ENCODE data around the gene SMIM12.
A peak's percentile ranks its signal among the peaks of the same experiment; 100 is the strongest.

SMIM12 gene

DNA sequence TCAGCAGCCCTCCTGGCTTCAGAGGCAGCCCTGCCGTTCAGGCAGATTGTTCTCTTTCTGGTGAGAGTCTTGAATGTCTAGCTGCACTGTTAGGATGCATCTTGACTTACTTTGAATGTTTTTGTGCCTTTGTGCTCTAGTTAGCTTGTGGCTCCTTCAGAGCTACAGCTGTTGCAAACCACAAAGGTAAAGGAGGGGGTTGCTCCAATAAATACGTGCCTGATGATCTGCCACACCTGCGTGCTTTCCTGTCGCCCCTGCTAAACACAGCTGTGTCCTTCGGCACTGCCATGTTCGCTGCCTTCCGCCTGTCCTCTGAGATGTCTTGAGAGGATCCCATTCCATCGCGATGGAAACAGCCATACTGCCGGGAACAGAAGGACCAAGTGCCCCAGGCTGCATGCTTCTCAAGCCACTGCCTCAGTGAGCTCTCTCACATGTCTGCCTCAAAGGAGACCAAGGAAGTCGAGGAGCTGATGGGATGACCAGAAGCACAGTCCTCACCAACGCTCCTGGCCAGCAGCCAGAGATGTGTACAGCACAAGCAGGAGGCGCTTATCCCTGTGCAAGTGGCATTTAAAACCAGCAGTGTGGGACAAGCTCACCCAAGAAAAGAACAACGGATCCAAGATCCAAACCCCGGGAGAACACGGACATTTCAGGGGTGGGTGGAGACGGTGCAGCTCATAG is 12.0 kb upstream of the SMIM12 start:
- DNase-seq = no peak

DNA sequence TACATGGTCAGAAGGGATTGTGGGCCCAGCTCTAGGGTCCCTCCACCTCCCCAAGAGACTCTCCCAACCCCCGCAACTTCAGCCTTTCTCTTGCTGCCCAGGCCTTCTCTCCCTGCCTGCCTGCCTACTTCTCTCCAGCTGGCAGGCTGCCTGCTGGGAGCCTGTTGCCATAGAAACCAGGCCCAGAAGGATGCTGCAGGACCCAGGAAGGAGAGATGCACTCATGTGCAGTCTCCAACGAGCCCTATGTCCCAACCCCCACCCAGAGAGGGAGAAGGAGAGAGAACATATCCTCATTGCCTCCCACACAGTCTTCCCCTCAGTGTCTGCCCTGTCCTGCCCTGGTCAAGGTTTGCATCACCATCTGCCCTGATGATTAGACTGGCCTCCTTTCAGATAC is 10.8 kb upstream of the SMIM12 start:
- DNase-seq = no peak

DNA sequence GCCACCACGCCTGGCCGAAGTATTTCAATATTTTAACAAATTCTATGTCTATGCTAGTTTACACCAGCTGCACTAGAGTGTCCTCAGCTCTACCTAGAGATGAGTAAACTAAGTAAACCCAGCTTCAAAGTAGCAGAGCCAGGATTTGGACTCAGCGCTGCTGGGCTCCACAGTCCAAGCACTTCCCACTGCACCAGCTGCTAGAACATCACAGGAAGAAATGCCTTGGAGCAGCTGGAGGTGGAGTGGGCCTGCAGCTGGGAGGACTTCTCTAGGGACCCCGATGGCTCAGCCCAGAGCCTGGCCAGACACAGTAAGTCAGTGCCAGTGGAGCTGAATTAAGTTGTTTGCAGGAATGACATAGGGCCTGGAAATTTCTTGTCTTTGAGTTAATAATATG is 10.2 kb upstream of the SMIM12 start:
- DNase-seq = no peak

DNA sequence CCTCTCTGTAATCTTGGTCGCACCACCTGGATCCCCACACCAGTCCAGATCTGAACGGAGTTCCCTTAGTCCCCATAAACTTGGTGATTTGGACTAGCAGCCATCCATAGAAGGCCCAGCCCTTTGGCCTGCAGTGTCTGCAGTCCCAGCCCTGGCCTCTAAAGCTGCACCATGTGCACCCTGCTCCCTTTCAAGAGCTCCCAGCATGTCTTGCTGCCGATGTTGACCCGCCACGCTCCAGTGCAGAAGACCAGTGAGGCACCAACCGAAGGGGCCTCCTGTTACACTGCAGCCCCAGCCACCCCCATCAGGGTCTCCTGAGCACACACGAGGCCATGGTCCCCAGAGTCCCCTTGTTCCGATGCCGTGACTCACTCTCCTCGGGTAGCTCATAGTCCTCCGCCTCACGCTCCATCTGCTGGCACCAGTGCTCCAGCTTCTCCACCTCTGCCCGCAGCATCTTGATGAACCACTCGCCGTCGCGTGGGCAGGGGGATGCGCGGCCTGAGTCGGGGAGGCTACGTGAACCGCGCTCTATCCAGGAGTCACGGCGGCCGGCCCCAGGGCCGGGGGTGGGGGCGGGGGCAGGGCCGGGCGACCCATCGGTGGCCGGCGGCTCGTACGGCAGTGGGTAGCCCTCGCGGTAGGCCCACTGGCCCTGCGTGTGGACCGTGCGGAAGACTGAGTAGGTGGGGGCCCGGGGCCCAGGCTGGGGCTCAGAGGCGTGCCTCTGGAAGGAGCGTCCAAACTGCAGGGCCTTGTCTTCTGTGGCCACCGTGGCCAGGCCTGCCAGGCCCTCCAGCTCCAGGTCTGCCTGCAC is 8.9 kb upstream of the SMIM12 start:
- DNase-seq = no peak

DNA sequence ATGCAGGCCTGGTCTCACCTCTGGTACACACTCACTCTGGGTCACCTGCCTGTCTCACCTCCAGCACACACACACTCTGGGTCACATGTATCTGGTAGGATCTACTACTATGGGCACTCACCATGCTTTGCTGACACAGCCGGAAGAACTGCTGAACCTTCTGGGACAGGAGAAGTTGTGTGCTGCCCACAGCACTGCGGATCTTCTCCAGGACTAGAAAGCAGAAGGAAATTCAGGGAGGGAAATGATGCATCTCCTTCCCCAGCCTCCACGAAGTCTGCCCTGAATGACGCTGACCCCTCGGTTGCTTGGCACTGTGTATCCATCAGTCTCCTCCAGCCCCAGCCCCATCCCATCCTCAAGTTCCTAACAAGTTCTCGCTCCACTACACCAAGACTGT is 7.9 kb upstream of the SMIM12 start:
- DNase-seq = no peak

DNA sequence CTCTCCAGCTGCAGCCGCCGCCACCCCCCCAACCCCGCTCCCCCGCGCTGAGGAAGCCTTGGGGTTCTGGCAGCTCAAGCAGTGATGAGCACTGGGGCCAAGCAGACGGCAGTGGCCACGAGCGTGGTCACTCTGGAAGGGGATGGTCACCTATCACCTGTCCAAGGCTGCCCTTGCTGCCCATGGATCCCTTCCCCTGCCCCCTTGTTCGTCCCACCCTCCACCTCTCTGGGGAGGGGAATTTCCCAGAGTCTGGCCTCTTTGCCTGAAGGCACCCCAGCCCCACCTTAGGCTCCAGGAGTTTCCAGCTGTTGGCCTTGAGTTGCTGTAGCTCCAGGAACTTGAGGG is 7.2 kb upstream of the SMIM12 start:
- no peak for DNase-seq

DNA sequence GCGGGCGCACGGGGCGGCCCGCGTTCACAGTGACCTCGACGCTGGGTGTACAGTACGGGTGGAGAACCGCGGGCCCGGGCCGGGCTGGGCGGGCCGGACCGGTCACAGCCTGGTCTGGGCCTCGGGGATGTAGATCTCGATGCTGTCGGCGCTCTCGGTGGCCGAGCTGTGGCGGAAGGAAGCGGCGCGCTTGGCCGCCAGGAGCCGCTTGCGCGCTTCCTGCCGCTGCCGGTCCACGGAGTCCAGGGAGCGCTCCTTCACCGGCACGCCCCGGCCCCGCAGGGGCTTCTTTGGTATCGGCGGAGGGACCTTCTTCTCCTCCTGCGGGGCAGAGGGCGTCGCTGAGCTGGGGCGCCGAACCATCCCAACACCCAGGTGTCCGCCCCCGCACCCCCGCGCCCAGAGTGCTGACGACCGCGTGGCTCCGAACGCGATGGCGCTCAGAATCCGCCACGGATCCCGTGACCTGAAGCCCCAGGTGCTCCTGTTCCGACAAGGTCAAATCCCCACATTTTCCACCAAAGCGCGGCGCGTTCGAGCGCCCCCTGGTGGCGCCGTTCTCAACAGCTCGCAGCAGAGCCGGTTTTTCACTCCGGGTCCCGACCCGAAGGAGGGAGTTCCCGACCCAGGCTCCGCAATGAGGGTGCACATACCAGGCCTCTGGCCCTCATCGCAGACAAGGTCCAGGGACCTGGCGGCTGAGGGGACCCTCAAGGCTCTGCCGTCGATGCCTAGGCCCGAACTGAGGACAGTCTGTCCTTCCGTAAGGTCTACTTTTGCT is 6.6 kb upstream of the SMIM12 start:
- DNase-seq = peak; percentile 26

DNA sequence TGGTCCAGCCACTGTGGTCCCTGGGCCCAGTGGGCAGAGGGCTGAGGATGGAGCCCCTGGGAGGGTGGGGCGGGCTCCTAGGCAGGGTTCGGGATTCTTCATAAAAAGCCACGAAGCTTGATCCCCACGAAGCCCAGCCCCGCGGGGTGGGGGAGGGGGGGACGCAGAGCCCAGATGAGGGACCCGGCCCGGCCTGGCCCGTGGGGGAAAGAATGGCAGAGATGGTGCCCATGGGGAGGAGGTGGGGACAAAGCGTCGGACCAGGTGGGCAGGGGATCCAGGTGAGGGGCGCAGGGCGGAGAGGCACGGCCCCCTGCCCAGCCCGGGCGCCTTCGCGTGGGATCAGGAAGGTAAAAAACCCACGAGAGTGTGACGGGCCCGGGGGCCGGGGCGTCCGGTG is 6.0 kb upstream of the SMIM12 start:
- no peak for DNase-seq

DNA sequence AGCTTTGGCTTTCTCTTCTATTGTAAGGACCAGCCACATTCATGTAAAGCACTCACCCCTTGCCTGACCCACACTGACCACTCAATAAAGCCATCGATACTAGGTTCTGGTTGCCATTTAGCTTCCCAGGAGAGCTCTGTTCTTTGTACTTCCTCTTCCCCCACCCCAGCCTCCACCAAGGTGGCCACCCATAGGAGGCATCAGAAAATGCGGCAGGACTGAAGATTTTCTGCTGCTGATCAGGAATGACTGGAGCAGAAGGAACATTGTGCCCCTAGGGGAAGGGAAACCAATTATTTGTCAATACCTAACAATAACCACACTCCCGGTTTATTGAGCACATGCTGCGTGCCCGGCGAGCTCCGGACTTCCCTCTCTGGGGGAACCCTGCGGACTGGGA is 5.2 kb upstream of the SMIM12 start:
- no peak for DNase-seq

DNA sequence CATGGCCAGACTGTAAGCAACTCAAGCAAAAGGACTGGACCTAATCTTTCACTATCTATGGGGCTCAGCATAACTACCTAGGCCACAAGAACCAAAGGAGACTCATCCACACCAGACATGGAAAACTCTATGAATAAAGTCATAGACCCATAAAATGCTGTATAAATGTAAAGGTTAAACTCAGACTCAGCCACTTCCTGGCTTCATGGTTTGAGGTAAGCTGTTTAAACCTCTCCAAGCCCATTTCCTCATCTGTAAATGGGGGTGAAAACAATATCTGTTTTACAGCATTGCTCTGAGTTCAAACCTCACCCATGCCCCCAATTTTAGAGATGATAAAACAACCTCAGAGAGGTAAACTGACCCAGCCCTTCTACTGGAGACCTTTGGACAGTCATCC is 4.0 kb upstream of the SMIM12 start:
- no peak for DNase-seq

DNA sequence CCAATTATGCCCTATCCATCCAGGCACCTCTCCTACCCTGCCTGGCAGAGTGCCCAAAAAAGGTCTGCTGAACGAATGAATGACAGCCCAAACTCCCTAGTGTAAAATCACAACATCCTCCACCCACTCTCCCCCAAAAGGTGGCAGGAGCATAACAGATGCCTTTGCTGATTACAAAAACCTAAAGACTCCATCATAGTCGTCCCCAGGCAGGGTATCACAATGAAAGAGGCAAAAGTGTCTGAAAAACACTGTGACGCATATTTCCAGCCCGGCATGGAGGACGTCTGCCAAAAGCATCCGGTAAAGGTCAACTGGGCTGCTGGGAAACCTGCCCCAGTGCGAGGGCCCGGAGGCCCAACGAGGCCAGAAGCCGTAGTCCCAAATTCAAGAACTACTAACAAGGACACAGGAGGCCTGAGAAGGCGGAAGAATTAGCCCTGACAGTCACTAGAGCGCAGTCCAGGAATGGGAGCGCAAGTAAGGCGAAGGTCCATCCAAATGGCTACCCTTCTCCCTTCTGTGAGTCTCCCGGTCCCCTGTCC is 576 bp downstream of the SMIM12 start:
- no peak for DNase-seq

DNA sequence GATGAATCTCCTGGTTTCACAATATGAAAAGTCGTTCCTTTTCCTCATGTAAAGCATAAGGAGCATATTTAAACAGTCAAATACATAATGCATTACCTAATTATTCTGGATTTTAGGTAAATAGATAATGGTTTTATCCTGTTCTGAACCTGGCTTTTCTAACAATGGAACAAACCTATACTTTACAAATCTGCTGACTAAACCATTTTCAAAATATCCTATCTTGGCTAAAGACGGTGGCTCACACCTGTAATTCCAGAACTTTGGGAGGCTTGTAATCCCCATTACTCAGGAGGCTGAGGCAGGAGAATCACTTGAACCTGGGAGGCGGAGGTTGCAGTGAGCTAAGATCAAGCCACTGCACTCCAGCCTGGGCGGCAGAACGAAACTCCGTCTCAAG is 2.9 kb downstream of the SMIM12 start:
- DNase-seq = no peak

DNA sequence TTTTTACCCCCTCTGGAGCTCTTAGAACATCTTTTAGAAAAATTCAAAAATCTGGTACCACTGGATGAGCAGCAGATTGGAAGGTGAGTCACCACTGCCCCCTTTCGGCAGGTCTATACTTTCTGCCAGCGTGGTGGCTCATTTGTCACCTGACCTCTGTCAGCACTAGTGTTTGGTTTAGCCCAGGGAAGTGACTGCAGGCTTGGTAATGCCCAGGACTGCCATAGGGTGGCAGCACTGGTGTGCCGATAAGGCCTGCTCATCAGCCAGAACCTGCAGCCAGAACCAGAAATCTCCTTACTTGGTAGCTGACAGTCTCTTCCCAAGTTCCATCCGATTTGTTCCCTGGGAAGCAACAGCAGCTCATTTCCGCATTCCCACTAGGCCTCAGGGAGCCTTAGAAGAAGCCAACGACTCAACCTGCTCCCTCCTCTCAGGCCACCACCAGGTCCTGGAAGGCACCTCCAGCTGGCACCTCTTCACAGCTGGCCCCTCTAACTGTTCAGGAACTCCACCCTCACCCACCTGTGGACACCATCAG is 6.8 kb downstream of the SMIM12 start:
- DNase-seq = peak; percentile 84

DNA sequence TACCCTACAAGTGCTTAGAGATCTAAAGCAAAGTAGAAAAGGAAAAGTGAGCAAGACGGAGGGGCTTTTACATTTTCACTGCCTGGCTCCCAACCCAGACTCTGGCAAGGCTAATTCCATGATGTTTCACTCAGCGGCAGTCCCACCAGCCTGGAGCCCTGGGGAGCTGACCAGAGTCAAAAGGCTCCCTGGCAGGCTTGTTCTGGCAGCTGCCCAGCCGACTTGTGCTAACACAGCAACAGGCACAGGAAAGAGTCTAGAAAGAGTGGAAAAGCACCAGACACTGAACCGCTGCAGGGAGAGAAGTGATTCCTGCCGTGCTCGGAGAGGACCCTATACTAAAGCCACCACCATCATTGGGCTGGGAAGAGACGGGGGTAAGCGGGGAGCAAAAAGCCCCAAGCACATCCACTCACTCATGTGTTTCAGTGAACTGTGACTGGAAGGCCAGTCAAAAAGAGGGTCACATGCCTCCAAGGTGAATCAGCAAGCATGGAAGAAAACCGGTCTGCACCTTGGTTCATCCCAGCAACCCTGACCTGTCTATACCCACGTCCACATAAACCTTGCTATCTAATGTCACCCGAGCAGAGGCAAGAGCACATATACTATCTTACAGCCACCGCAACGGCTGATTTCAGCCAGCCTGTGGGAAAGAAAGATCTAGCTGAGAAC is 8.0 kb downstream of the SMIM12 start:
- no peak for DNase-seq

DNA sequence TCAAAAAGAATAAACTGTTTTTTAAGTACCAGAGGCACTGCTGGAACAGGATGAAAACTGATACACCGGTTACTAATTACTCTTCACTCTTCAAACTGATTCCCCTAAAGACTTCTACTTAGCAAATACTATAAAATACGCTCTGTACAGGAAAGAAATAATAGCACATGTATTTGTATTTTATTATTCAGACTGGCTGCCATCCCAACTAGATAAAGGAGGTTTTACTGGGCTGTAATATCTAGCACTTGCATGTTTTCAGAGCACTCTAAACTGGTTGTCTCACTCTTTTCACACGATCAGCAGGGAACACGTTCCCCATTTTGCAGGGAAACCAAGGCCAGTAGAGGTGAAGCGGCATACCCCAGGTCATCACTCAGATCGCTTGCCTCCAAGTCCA is 9.2 kb downstream of the SMIM12 start:
- DNase-seq = no peak

DNA sequence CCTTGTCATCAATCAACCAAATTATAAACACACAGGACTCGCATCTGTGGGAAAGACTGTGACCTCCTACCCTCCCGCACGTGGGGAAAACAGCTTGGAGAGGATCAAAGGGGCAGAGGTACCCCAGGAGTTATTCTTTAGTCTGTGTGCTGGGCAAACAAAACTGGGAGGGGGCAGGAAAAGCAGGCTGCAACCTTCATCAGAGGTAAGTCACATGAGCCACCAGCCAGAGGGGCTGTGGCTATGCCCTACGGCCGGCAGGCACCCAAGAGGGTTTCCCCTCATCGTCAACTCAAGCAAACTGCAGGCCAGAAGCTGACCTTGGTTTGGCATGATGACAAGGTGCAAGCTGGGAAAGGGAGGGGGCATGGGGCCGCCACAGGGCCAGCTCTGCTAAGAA is 12.5 kb downstream of the SMIM12 start:
- no peak for DNase-seq

DNA sequence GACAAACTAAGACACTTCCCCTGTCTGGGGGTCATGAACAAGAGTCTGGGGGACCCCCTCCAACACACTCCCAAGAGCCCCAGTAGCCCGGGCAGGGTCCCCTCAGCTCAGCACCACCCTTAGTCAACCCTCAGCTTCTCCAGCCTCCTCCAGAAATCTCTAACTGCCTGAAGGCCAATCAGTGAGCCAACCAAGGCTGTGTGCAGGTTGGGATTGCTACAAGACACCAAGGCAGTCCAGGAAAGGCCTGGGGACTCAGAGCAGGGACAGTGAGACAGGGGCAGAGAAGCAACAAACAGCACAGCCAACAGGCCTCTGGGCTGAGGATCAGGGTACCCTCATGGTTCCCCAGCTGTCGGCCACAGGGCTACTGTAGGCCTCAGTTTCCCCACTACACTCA is 13.3 kb downstream of the SMIM12 start:
- no peak for DNase-seq

DNA sequence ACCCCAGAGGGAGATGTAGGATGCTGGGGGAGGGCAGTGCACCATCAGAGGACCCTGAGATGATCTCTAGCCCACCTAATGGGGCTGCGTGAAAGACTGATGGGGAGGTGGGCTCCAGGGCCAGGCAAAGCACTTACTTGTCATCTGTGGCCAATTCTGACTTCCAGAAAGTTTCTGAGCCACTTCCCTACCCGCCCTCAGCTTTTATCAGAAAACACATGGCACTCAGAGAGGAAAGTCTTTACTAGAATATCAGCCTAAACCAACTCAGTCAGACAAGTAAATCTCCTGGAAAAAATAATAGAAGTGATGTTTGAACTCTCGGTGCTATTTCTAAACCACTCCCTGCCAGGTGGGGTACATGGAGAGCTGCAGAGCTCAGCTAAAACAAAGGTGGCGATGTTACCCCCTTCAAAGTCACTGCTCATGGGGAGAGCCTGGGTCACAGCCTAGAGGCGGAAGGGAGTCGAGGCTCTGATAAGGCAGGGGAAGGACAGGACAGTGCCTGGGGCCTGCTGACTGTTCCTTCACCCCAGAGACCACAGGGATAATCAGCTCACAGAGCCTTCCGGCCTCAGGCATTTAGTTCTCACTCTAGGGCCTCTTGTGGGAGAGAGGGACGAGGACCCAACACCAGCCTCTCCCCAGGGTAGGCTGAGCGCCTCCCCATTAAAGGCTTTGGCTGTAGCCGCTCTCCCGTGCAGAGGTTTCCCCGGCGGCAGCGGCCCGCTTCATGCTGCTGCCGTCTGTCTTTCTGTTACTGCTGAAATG is 14.2 kb downstream of the SMIM12 start:
- no peak for DNase-seq

DNA sequence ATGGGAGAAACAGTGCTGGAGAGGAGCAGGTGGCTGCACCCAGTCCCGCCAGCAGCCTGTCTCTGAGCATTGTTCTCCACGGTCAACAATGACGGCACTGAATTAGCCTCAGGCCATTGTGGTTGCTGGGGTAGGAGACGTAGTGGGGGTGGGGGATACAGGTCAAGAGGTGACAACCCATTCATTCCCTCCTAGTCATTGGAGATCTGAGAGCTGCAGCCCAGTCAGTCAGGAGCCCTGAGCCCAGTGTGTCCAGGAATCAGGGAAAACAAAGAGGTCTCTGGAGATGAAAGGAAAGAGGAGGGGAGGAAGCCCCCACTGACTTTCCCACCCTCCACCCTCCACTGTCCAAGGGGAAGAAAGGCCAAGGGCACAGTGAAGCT is 15.3 kb downstream of the SMIM12 start:
- DNase-seq = no peak

DNA sequence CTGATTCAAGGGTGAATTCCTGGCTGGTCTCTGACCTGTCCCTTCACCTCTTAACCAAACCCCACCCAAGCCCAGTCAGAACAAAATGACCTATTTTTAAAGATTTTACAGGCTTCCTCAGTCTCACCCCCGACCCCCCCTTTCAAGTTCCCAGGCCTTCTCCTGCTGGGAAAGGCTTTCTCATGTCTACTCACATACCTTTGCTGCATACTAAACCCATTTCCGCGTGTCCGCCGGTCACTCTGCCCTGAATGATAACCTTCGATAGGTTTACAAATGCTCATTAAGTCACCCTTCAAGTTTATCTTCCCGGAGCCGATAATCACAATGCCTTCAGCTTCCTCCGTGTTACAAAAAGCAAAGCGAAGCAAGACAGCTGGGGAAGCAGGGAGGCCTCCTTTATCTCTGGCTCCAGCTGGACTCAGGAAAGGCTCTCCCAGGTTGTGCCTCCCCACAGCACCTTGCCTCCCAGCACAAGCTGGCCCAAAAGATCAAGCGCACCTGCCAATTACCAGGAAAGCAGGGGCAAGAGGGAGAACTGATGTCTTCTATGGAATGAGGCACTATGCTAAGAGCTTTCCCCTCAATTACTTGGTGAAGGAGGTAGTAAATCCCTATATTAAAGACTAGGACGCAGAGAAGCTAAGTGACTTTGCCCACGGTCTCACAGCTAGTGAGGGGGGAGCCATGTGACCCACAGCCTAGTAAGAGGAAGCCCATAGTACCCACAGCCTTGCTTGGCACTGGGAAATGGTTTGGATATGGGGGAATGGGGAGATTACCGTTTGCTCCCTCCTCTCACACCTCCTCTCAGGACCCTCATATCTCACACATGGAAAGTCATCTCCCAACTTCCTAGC is 15.9 kb downstream of the SMIM12 start:
- DNase-seq = no peak

DNA sequence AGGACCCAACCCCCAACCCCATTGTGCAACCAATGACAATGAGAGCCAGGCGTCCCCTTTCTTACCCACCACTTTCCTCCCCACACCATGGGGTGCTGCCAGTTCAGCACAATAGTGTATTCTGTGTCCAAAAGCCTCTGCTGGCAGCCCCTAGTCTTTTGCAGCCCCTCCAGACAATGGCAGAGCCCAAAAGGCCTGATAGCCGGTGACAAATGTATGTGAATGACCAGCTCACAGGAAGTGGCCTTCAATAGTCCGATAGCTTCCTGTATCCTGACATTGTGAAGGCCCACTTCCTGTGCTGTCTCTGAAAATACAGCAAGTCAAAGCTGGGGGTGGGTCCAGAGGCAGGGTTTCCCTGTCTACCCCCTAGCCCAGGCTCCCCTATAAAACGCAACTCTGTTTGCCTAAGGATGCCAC is 16.6 kb downstream of the SMIM12 start:
- DNase-seq = no peak

All from amniotic stem cell (primary cell).